Mesenchymal stem cell (in vitro differentiated cells and primary cell): ENCODE data around the gene TJP1.

Experiments
- DNase-seq: peaks from one replicate; pipeline ENCODE4 v3.0.0-alpha.2; 2013
- H2AFZ ChIP-seq: one replicate; pipeline ENCODE4 v1.6.1; 2013; ENCODE audit warnings: low read depth, mild to moderate bottlenecking, control low read depth, inconsistent platforms, low read length, moderate library complexity
- H2AK5ac ChIP-seq: 2 replicates; pipeline ENCODE4 v1.6.1; 2013; ENCODE audit warnings: low read length, moderate library complexity, mild to moderate bottlenecking, inconsistent platforms; ENCODE audit not compliant: severe bottlenecking
- H2BK120ac ChIP-seq: one replicate; pipeline ENCODE4 v1.6.1; 2013; ENCODE audit warnings: low read depth, mild to moderate bottlenecking, inconsistent platforms, low read length, moderate library complexity
- H2BK12ac ChIP-seq, 2 experiments: one replicate each; pipeline ENCODE4 v1.6.1; 2013; ENCODE audit warnings: inconsistent platforms in 2 of 2, low read length in 2 of 2, mild to moderate bottlenecking in 2 of 2, moderate library complexity in 2 of 2, control low read depth in 1 of 2
- H2BK15ac ChIP-seq: one replicate; pipeline ENCODE4 v1.6.1; 2013; ENCODE audit warnings: mild to moderate bottlenecking, low read depth, inconsistent platforms; ENCODE audit not compliant: poor library complexity, severe bottlenecking
- H2BK5ac ChIP-seq: 2 replicates; pipeline ENCODE4 v1.6.1; 2013; ENCODE audit warnings: low read depth, mild to moderate bottlenecking, low read length, control low read depth, inconsistent platforms; ENCODE audit not compliant: poor library complexity, severe bottlenecking
- H3K14ac ChIP-seq, 2 experiments: one replicate each; pipeline ENCODE4 v1.6.1; 2013; ENCODE audit warnings: inconsistent platforms in 2 of 2, low read length in 2 of 2, control low read depth in 1 of 2, mild to moderate bottlenecking in 1 of 2, moderate library complexity in 1 of 2
- H3K18ac ChIP-seq, 2 experiments: one replicate each; pipeline ENCODE4 v1.6.1; 2013; ENCODE audit warnings: inconsistent platforms in 2 of 2, low read length in 2 of 2, control low read depth in 1 of 2, low read depth in 1 of 2, mild to moderate bottlenecking in 1 of 2
- H3K23ac ChIP-seq, 2 experiments: one replicate each; pipeline ENCODE4 v1.6.1; 2013; ENCODE audit warnings: inconsistent platforms in 2 of 2, low read length in 2 of 2, mild to moderate bottlenecking in 2 of 2, moderate library complexity in 2 of 2, control low read depth in 1 of 2
- H3K27ac ChIP-seq: 2 replicates; pipeline ENCODE4 v1.5.1; 2013; ENCODE audit warnings: mild to moderate bottlenecking, moderate library complexity, low read length, control low read depth, inconsistent platforms; ENCODE audit not compliant: poor library complexity, severe bottlenecking
- H3K27me3 ChIP-seq, 2 experiments: 2 replicates each; pipeline versions ENCODE4 v1.6.1 to v1.7.0; 2013; ENCODE audit warnings: low read length in 2 of 2, mild to moderate bottlenecking in 2 of 2, moderate library complexity in 2 of 2, control low read depth in 1 of 2, inconsistent platforms in 1 of 2; ENCODE audit not compliant: control insufficient read depth in 1 of 2, insufficient read depth in 1 of 2
- H3K36me3 ChIP-seq, 2 experiments: 2 replicates each; pipeline versions ENCODE4 v1.6.1 to v1.7.0; 2013; ENCODE audit warnings: low read length in 2 of 2, control low read depth in 1 of 2, inconsistent platforms in 1 of 2, low read depth in 1 of 2, mild to moderate bottlenecking in 1 of 2; ENCODE audit not compliant: insufficient read depth in 2 of 2, control insufficient read depth in 1 of 2
- H3K4ac ChIP-seq, 2 experiments: one replicate each; pipeline ENCODE4 v1.6.1; 2013; ENCODE audit warnings: inconsistent platforms in 2 of 2, low read length in 2 of 2, mild to moderate bottlenecking in 2 of 2, moderate library complexity in 2 of 2, control low read depth in 1 of 2, low read depth in 1 of 2
- H3K4me1 ChIP-seq: 2 replicates; pipeline ENCODE4 v1.6.1; 2013; ENCODE audit warnings: low read depth, low read length, control low read depth; ENCODE audit not compliant: control insufficient read depth, insufficient read depth
- H3K4me2 ChIP-seq: 2 replicates; pipeline ENCODE4 v1.6.1; 2013; ENCODE audit warnings: low read length, mild to moderate bottlenecking, inconsistent platforms; ENCODE audit not compliant: poor library complexity, severe bottlenecking
- H3K4me3 ChIP-seq, 2 experiments: 2 replicates each; pipeline versions ENCODE4 v1.5.1 to v1.7.0; 2013; ENCODE audit warnings: low read length in 2 of 2, mild to moderate bottlenecking in 2 of 2, control low read depth in 1 of 2, low read depth in 1 of 2; ENCODE audit not compliant: insufficient read depth in 1 of 2
- H3K79me1 ChIP-seq: replicated peaks from 2 replicates; pipeline ENCODE4 v1.6.1; 2013; ENCODE audit warnings: mild to moderate bottlenecking, control low read depth, low read length, inconsistent platforms; ENCODE audit not compliant: poor library complexity, severe bottlenecking
- H3K9ac ChIP-seq: 2 replicates; pipeline ENCODE4 v1.7.0; 2013; ENCODE audit warnings: mild to moderate bottlenecking, low read length, moderate library complexity
- H3K9me3 ChIP-seq: 2 replicates; pipeline ENCODE4 v1.7.0; 2013; ENCODE audit warnings: mild to moderate bottlenecking, low read length; ENCODE audit not compliant: control insufficient read depth
- H4K8ac ChIP-seq: one replicate; pipeline ENCODE4 v1.6.1; 2013; ENCODE audit warnings: inconsistent platforms, mild to moderate bottlenecking, low read length, moderate library complexity
- H4K91ac ChIP-seq: one replicate; pipeline ENCODE4 v1.6.1; 2013; ENCODE audit warnings: mild to moderate bottlenecking, low read length, inconsistent platforms
- WGBS: methylation state at CpG from one replicate; pipeline ENCODE4 v1.1.7; 2013; ENCODE audit warnings: mixed read lengths; 5-methylcytosine and 5-hydroxymethylcytosine counted together

TJP1 gene

DNA sequence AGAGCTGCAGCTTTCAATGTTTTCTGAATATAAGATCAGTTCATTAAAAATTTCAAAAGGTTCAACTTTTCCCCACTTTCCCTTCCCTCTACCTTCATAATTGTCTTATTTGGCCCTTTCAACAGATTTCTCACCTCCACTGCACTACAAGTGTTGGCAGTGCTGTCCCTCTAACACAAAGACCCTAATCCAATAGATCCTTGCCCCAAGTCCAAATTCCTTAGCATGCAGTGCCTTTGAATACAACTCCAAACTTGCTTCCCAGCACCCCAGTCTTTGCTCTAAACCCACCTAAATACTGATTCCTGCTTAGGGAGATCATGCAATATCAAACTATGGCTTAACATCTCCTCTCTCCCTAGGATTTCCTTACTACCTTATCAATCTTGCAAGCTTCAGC is 43.9 kb downstream of the TJP1 start:
- Histone ChIP-seq H3K79me1 (peaks cover 20% of the 10 kb centered on the region), H3K27me3 (no peaks in the 10 kb centered on the region)

GRCh38 chr15:29776859-29777258 is 45.4 kb downstream of the TJP1 start:
- DNase-seq, result peak; percentile 6
- Histone ChIP-seq H3K27ac (no peak overlapping the region), H2BK12ac (no peak overlapping the region), H2BK15ac (no peak overlapping the region), H3K4me1 (no peaks in the 10 kb centered on the region), H2AK5ac (no peak overlapping the region), H3K4me2 (no peak overlapping the region), H3K14ac (no peak overlapping the region), H3K4me3 (no peak overlapping the region), H3K27me3 (no peaks in the 10 kb centered on the region), H3K79me1 (peaks cover 20% of the 10 kb centered on the region), H2BK120ac (no peak overlapping the region), H2BK5ac (no peak overlapping the region), H3K4ac (no peak overlapping the region), H3K18ac (no peak overlapping the region), H3K9me3 (peaks cover 10% of the 10 kb centered on the region), H2AFZ (no peak overlapping the region), H3K23ac (no peak overlapping the region), H4K8ac (no peak overlapping the region), H3K9ac (no peak overlapping the region), H3K36me3 (peaks cover 3 to 8% of the 10 kb centered on the region in 2 experiments), H4K91ac (no peak overlapping the region)
- WGBS, result 50% methylated on average over 4 of the region's 4 CpGs

More for the DNA sequence above, 43.9 kb downstream of the TJP1 start:
- no peak overlapping the region for H3K23ac ChIP-seq
- H4K91ac ChIP-seq, result no peak overlapping the region
- H3K9ac ChIP-seq, result no peak overlapping the region
- H3K4ac ChIP-seq, result no peak overlapping the region
- no peak overlapping the region for H2BK120ac ChIP-seq
- H2AFZ ChIP-seq, result no peak overlapping the region
- H3K18ac ChIP-seq, result no peak overlapping the region
- H2AK5ac ChIP-seq, result no peak overlapping the region
- no peak overlapping the region for H3K14ac ChIP-seq
- H2BK15ac ChIP-seq, result no peak overlapping the region
- H3K27ac ChIP-seq, result no peak overlapping the region
- DNase-seq, result no peak
- no peak overlapping the region for H2BK5ac ChIP-seq
- H3K4me3 ChIP-seq, result no peak overlapping the region
- H4K8ac ChIP-seq, result no peak overlapping the region
- peaks cover 0 to 3% of the 10 kb centered on the region in 2 experiments for H3K36me3 ChIP-seq
- H3K4me2 ChIP-seq, result no peak overlapping the region
- H3K9me3 ChIP-seq, result peaks cover 10% of the 10 kb centered on the region
- H3K4me1 ChIP-seq, result no peaks in the 10 kb centered on the region
- H2BK12ac ChIP-seq, result no peak overlapping the region

DNA sequence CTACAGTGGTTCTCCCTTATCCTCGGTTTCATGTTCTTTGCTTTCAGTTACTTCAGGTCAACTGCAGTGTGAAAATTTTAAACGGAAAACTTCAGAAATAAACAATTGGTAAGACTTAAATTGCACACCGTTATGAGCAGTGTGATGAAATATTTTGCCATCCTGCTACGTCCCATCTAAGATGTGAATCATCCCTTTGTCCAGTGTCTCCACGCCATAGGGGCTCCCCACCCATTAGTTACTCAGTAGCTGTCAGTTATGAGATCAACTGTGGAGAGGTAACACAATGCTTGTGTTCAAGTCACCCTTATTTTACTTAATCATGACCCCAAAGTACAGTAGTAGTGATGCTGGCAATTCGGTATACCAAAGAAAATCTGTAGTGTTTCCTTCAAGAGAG is 47.4 kb downstream of the TJP1 start:
- Histone ChIP-seq H3K79me1 (peaks cover 21% of the 10 kb centered on the region), H4K8ac (no peak overlapping the region), H3K4me2 (no peak overlapping the region), H4K91ac (no peak overlapping the region), H3K23ac (no peak overlapping the region), H3K18ac (no peak overlapping the region), H3K14ac (no peak overlapping the region), H2BK15ac (no peak overlapping the region), H2BK120ac (no peak overlapping the region), H3K36me3 (peaks cover 4 to 18% of the 10 kb centered on the region in 2 experiments), H3K27me3 (no peaks in the 10 kb centered on the region), H2AFZ (no peak overlapping the region), H3K4me1 (no peaks in the 10 kb centered on the region), H3K9me3 (no peaks in the 10 kb centered on the region), H3K4me3 (no peak overlapping the region), H2AK5ac (no peak overlapping the region), H2BK5ac (no peak overlapping the region), H3K27ac (peak overlapping the region; percentile 7), H3K4ac (no peak overlapping the region), H3K9ac (no peak overlapping the region), H2BK12ac (no peak overlapping the region)
- WGBS, result 88% methylated on average over 1 of the region's 6 CpGs
- peak; percentile 72 for DNase-seq

DNA sequence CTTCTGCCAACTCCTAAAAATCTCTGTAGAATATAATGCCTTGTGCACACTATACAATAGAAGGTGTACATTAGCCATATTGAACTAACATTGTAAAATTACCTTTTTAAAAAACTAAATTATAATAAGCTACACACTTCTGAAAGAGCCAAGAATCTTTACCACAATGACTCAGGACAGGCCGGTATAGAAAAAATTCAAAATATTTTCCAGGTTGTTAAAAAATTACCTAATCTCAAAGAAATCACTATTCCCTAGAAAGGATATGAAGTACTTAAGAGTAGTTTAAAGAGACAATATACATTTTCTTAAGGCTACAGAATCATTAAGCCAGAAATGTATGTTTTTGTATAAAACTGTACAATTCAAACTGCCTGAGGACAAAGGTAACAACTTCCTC is 48.5 kb downstream of the TJP1 start:
- Histone ChIP-seq H4K8ac (no peak overlapping the region), H3K4me1 (no peaks in the 10 kb centered on the region), H2BK12ac (no peak overlapping the region), H3K14ac (no peak overlapping the region), H2BK15ac (no peak overlapping the region), H3K36me3 (peaks cover 7 to 29% of the 10 kb centered on the region in 2 experiments), H2BK5ac (no peak overlapping the region), H3K79me1 (peaks cover 13% of the 10 kb centered on the region), H3K4me3 (no peak overlapping the region), H3K18ac (no peak overlapping the region), H3K9me3 (no peaks in the 10 kb centered on the region), H3K27me3 (no peaks in the 10 kb centered on the region), H4K91ac (no peak overlapping the region), H2BK120ac (no peak overlapping the region), H3K23ac (no peak overlapping the region), H2AFZ (no peak overlapping the region), H2AK5ac (no peak overlapping the region), H3K4me2 (no peak overlapping the region), H3K9ac (no peak overlapping the region), H3K27ac (peak overlapping the region; percentile 35), H3K4ac (no peak overlapping the region)
- DNase-seq, result no peak
- no CpG with 5 or more reads among the region's 1 CpG for WGBS
